H54 (cell line): Measurements from ENCODE around the gene PACS2.
"Not testable (repeated sequence)": the region's sequence is repeated elsewhere in the genome, so short reads cannot be mapped to it uniquely, and the experiment has no call there.

Experiments used
- DNase-seq: peaks from one replicate; pipeline ENCODE4 v3.0.0; 2011; ENCODE audit warnings: low spot score, mixed read lengths; ENCODE audit not compliant: insufficient read length
- FAIRE-seq: peaks from 3 replicates; lab custom pipeline; 2011; peaks lifted over from hg19 to GRCh38; lab: Jason Lieb, UNC
- POLR2A ChIP-seq: IDR thresholded peaks from 2 replicates; pipeline ENCODE4 v1.6.1; 2011; ENCODE audit warnings: low read depth, mild to moderate bottlenecking, low read length

Gene PACS2

GRCh38 chr14:105281371-105282097 is 33.0 kb upstream of the PACS2 start:
- DNase-seq (no peak), FAIRE-seq (no peak)
- no peak for TF ChIP-seq POLR2A

GRCh38 chr14:105282098-105282725 is 32.3 kb upstream of the PACS2 start:
- DNase-seq (no peak), FAIRE-seq (no peak)
- no peak for TF ChIP-seq POLR2A

- DNase-seq (no peak), FAIRE-seq (no peak)
- TF ChIP-seq POLR2A: no peak
Measured at GRCh38 chr14:105283028-105283427, 31.5 kb upstream of the PACS2 start.

GRCh38 chr14:105283899-105284298 is 30.6 kb upstream of the PACS2 start:
- FAIRE-seq: no peak
- no peak for TF ChIP-seq POLR2A

GRCh38 chr14:105285174-105285573 is 29.4 kb upstream of the PACS2 start:
- FAIRE-seq: no peak
- TF ChIP-seq POLR2A: no peak
- DNase-seq: no peak

More at GRCh38 chr14:105283899-105284298, 30.6 kb upstream of the PACS2 start:
- no peak for DNase-seq

GRCh38 chr14:105286759-105287144 is 27.8 kb upstream of the PACS2 start:
- no peak for TF ChIP-seq POLR2A
- DNase-seq (no peak), FAIRE-seq (no peak)

- no peak for TF ChIP-seq POLR2A
- DNase-seq (no peak), FAIRE-seq (no peak)
Measured at GRCh38 chr14:105287249-105288102, 27.1 kb upstream of the PACS2 start.

GRCh38 chr14:105288936-105289335 is 25.6 kb upstream of the PACS2 start:
- FAIRE-seq, DNase-seq: not testable (repeated sequence)

- DNase-seq (no peak), FAIRE-seq (no peak)
- TF ChIP-seq POLR2A: no peak
Measured at GRCh38 chr14:105290621-105291346, 23.8 kb upstream of the PACS2 start.

GRCh38 chr14:105292826-105293711 is 21.5 kb upstream of the PACS2 start:
- DNase-seq (no peak), FAIRE-seq (no peak)
- TF ChIP-seq POLR2A: no peak

- DNase-seq (no peak), FAIRE-seq (no peak)
- no peak for TF ChIP-seq POLR2A
Measured at GRCh38 chr14:105294142-105294597, 20.4 kb upstream of the PACS2 start.

- FAIRE-seq, DNase-seq: not testable (repeated sequence)
Measured at GRCh38 chr14:105297311-105297710, 17.2 kb upstream of the PACS2 start.
